ENCODE results near the gene SHKBP1.

GRCh38 chr19:40581531-40581930 lies 4.9 kb downstream of the SHKBP1 start:
- TF ChIP-seq CTCF (conservative IDR thresholded peaks at IDR 0.05; ENCODE audit: low read length) = no peak
- no peak for TF ChIP-seq EZH2phosphoT487 (IDR thresholded peaks at IDR 0.05; ENCODE audit: borderline replicate concordance, low read depth, low read length)
